HG03103 (cell line): ENCODE data around the gene SMIM7.

Source experiments
- ATAC-seq: cut with Tn5 transposase; IDR thresholded peaks from one replicate; pipeline ENCODE4 v1.9.1; 2021; ENCODE audit warnings: low read depth; ENCODE audit not compliant: unreplicated experiment

Gene SMIM7

GRCh38 chr19:16599655-16600346 is 60.1 kb downstream of the SMIM7 start:
- no peak for ATAC-seq

- no peak for ATAC-seq
These were observed 61.1 kb downstream of the SMIM7 start for GRCh38 chr19:16598848-16599247.

- ATAC-seq = no peak
These were observed 63.5 kb downstream of the SMIM7 start for GRCh38 chr19:16596399-16596798.
